HCT116 (cell line): Measurements from ENCODE around the gene CELF2. TPM values are rescaled to one million over a fixed set of nuclear protein-coding genes. Genes with fewer than 3 reads are reported as not detected.

Experiments
- ATAC-seq: fragments of 200-7000 bp; cut with Tn5 transposase; 2 replicates; pipeline ENCODE4 v1.9.1; 2020; ENCODE audit warnings: mild to moderate bottlenecking, moderate library complexity
- BruUV-seq: library from RNA; stranded (reverse); fragments of 400-500 nt; replicated peaks from 2 replicates; lab custom pipeline; 2021; lab: Mats Ljungman, UMichigan
- CTCF ChIA-PET: fragments of 300-600 bp; sonication (Branson Sonifier 250); formaldehyde crosslinking; loops from one replicate; lab custom pipeline; 2021; ENCODE audit warnings: antibody characterized with exemption; lab: Charles Lee
- POLR2A ChIA-PET: fragments of 300-600, 350-600 bp; sonication (Branson Sonifier 250); formaldehyde crosslinking; loops from one replicate; lab custom pipeline; 2021; ENCODE audit warnings: antibody characterized with exemption; lab: Charles Lee
- RAD21 ChIA-PET, 2 experiments: fragments of 300-600 bp; sonication (Branson Sonifier 250); formaldehyde crosslinking; loops; one replicate each; lab custom pipeline; 2023; ENCODE audit warnings: low total read pairs in 2 of 2; ENCODE audit not compliant: uncharacterized antibody in 2 of 2, unreplicated experiment in 2 of 2, low non-redundant PET in 1 of 2; lab: Charles Lee
- DNase-seq: peaks from one replicate; pipeline ENCODE4 v3.0.0-alpha.2; 2010; ENCODE audit warnings: low read depth, low spot score
- H2AFZ ChIP-seq: fragments of 200-600 bp; shearing (Covaris generic), sonication (generic); 2 replicates; pipeline ENCODE4 v1.6.1; 2017; ENCODE audit warnings: low read depth, mixed run types, mixed read lengths, antibody characterized with exemption, low read length; ENCODE audit not compliant: poor library complexity, severe bottlenecking
- H3K27ac ChIP-seq: 2 replicates; pipeline ENCODE4 v1.5.1; 2012; ENCODE audit warnings: low read depth, low read length
- H3K27me3 ChIP-seq: fragments of 200-600 bp; sonication (generic); 2 replicates; pipeline ENCODE4 v1.6.1; 2016; ENCODE audit warnings: mixed run types, low read length, mixed read lengths; ENCODE audit not compliant: insufficient read depth
- H3K36me3 ChIP-seq, 2 experiments: fragments of 200-500 bp in 1 of 2; fragments of 200-600 bp in 1 of 2; sonication (Bioruptor generic) in 1 of 2; sonication (generic) in 1 of 2; 2 replicates each; pipeline versions ENCODE4 v1.5.1 to v1.6.1; 2014 to 2016; ENCODE audit warnings: low read length in 2 of 2, inconsistent platforms in 1 of 2, mixed read lengths in 1 of 2, mixed run types in 1 of 2; ENCODE audit not compliant: insufficient read depth in 2 of 2, control insufficient read depth in 1 of 2
- H3K4me1 ChIP-seq, 2 experiments: fragments of 200-600 bp in 1 of 2; sonication (generic) in 1 of 2; 2 replicates each; pipeline versions ENCODE4 v1.5.1 to v1.6.1; 2012 to 2017; ENCODE audit warnings: low read length in 2 of 2, inconsistent platforms in 1 of 2, mild to moderate bottlenecking in 1 of 2, mixed read lengths in 1 of 2, mixed run types in 1 of 2, moderate library complexity in 1 of 2; ENCODE audit not compliant: insufficient read depth in 2 of 2, control insufficient read depth in 1 of 2
- H3K4me2 ChIP-seq: fragments of 200-600 bp; sonication (generic); 2 replicates; pipeline ENCODE4 v1.6.1; 2017; ENCODE audit warnings: mixed run types, low read length, mixed read lengths
- H3K4me3 ChIP-seq, 2 experiments: fragments of 200-600 bp in 1 of 2; sonication (generic) in 1 of 2; replicated peaks in 1 of 2; 2 replicates each; pipeline ENCODE4 v1.5.1; 2011 to 2016; ENCODE audit warnings: low read length in 2 of 2, control low read depth in 1 of 2, low read depth in 1 of 2, mild to moderate bottlenecking in 1 of 2, mixed read lengths in 1 of 2, mixed run types in 1 of 2
- H3K79me2 ChIP-seq: fragments of 200-600 bp; sonication (generic); 2 replicates; pipeline ENCODE4 v1.6.1; 2017; ENCODE audit warnings: mild to moderate bottlenecking, mixed run types, low read length, moderate library complexity, mixed read lengths; ENCODE audit not compliant: insufficient read depth
- H3K9ac ChIP-seq: fragments of 200-600 bp; sonication (generic); 2 replicates; pipeline ENCODE4 v1.6.1; 2016; ENCODE audit warnings: low read length, mixed read lengths
- H3K9me2 ChIP-seq: fragments of 200-600 bp; sonication (generic), shearing (Covaris generic); 2 replicates; pipeline ENCODE4 v1.6.1; 2017; ENCODE audit warnings: mixed run types, mild to moderate bottlenecking, moderate library complexity; ENCODE audit not compliant: insufficient read depth
- H3K9me3 ChIP-seq, 2 experiments: fragments of 200-500 bp in 1 of 2; fragments of 200-600 bp in 1 of 2; sonication (Bioruptor generic) in 1 of 2; sonication (generic) in 1 of 2; 2 replicates each; pipeline ENCODE4 v1.6.1; 2014 to 2017; ENCODE audit warnings: low read length in 2 of 2, mixed read lengths in 2 of 2, inconsistent platforms in 1 of 2, low read depth in 1 of 2, mild to moderate bottlenecking in 1 of 2, mixed run types in 1 of 2, moderate library complexity in 1 of 2; ENCODE audit not compliant: control insufficient read depth in 1 of 2, insufficient read depth in 1 of 2
- H4K20me1 ChIP-seq: fragments of 200-600 bp; sonication (generic), shearing (Covaris generic); 2 replicates; pipeline ENCODE4 v1.6.1; 2017; ENCODE audit warnings: mixed run types, mild to moderate bottlenecking, moderate library complexity; ENCODE audit not compliant: insufficient read depth
- ELF1 ChIP-seq: IDR thresholded peaks from 2 replicates; pipeline ENCODE4 v1.6.1; 2012; ENCODE audit warnings: low read depth, borderline replicate concordance
- POLR2AphosphoS5 ChIP-seq: IDR thresholded peaks from 2 replicates; pipeline ENCODE4 v1.6.1; 2011; ENCODE audit warnings: mild to moderate bottlenecking, low read depth, low read length, moderate library complexity
- RAD21 ChIP-seq: IDR thresholded peaks from 2 replicates; pipeline ENCODE4 v1.6.1; 2012; ENCODE audit warnings: low read depth, mild to moderate bottlenecking
- SP1 ChIP-seq: IDR thresholded peaks from 2 replicates; pipeline ENCODE4 v1.6.1; 2012; ENCODE audit warnings: low read depth
- ZNF274 ChIP-seq: fragments of 200-500 bp; sonication (Bioruptor generic); IDR thresholded peaks from 2 replicates; pipeline ENCODE4 v1.6.1; 2014; ENCODE audit warnings: mild to moderate bottlenecking, low read depth, low read length, inconsistent platforms
- intact Hi-C: fragments of 100-400 bp; cut with micrococcal nuclease; formaldehyde crosslinking; loops from 2 replicates; pipeline ENCODE4 v1.10.0; 2022
- total RNA-seq: library from RNA; stranded (reverse); gene quantifications from one replicate; pipeline ENCODE4 v1.2.1, GENCODE V29; 2021; ENCODE audit not compliant: unreplicated experiment
- TF ChIP-seq, protein P1 (sequence below): IDR thresholded peaks from 2 replicates; pipeline ENCODE4 v1.6.1; 2012; ENCODE audit warnings: low read depth

CELF2 gene
- total RNA-seq, 1 experiment from 2014 or later, result 0.66 TPM

GRCh38 chr10:11329062-11329673 lies 311.5 kb downstream of the CELF2 start:
- H2AFZ ChIP-seq, result no peak overlapping the region
- CTCF ChIA-PET, result no interaction called here
- no peaks in the 10 kb centered on the region for H3K36me3 ChIP-seq
- H3K4me1 ChIP-seq, result no peaks in the 10 kb centered on the region
- TF ChIP-seq, protein P1, sequence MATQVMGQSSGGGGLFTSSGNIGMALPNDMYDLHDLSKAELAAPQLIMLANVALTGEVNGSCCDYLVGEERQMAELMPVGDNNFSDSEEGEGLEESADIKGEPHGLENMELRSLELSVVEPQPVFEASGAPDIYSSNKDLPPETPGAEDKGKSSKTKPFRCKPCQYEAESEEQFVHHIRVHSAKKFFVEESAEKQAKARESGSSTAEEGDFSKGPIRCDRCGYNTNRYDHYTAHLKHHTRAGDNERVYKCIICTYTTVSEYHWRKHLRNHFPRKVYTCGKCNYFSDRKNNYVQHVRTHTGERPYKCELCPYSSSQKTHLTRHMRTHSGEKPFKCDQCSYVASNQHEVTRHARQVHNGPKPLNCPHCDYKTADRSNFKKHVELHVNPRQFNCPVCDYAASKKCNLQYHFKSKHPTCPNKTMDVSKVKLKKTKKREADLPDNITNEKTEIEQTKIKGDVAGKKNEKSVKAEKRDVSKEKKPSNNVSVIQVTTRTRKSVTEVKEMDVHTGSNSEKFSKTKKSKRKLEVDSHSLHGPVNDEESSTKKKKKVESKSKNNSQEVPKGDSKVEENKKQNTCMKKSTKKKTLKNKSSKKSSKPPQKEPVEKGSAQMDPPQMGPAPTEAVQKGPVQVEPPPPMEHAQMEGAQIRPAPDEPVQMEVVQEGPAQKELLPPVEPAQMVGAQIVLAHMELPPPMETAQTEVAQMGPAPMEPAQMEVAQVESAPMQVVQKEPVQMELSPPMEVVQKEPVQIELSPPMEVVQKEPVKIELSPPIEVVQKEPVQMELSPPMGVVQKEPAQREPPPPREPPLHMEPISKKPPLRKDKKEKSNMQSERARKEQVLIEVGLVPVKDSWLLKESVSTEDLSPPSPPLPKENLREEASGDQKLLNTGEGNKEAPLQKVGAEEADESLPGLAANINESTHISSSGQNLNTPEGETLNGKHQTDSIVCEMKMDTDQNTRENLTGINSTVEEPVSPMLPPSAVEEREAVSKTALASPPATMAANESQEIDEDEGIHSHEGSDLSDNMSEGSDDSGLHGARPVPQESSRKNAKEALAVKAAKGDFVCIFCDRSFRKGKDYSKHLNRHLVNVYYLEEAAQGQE, result no peak
- TF ChIP-seq RAD21, result no peak
- TF ChIP-seq POLR2AphosphoS5, result no peak
- no peak for TF ChIP-seq SP1
- no peak for TF ChIP-seq ZNF274
- no peak for TF ChIP-seq ELF1
- no peaks in the 10 kb centered on the region for H4K20me1 ChIP-seq
- peaks cover 20% of the 10 kb centered on the region for H3K27me3 ChIP-seq
- intact Hi-C loops, result no loop called here
- H3K4me3 ChIP-seq, result no peak overlapping the region
- H3K9ac ChIP-seq, result no peak overlapping the region
- no peak overlapping the region for H3K4me2 ChIP-seq
- H3K79me2 ChIP-seq, result no peaks in the 10 kb centered on the region
- no peaks in the 10 kb centered on the region for H3K9me2 ChIP-seq
- RAD21 ChIA-PET, result no interaction called here
- H3K27ac ChIP-seq, result no peak overlapping the region
- POLR2A ChIA-PET, result no interaction called here
- H3K9me3 ChIP-seq, result no peaks in the 10 kb centered on the region
- DNase-seq (no peak), ATAC-seq (no peak)
- no TSS peak for BruUV-seq
